ENCODE measurements around the gene FES.

FES gene

DNA sequence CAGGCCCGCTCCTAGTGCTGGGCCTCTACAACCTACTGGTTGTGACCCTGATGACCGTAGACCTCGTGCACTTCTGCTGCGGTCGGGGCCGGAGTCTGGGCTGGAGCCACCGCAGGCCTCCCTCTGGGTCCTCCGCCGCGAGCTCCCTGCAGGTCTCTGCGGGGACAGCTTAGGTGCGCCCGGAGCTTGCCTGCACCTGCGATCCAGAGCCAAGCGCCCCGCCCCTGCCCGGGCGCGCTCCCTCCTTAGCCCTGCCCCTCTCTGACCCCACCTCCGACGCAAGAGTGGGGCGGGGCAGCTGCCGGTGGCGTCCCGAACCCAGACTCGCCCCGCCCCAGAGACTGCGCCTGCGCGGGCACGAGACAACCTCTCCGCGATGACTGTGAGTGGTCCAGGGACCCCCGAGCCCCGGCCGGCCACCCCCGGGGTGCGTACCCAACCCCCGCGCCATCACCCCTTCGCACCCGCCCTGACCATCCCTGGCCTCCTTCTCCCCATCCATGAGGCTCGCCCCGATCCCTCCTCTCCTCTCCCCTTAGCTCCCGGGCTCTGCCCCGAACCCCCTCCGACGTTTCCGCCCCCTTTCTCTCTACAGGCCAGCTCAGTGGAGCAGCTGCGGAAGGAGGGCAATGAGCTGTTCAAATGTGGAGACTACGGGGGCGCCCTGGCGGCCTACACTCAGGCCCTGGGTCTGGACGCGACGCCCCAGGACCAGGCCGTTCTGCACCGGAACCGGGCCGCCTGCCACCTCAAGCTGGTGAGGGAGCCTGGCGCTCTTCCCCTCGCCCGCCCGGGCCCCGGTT is 50.8 kb downstream of the FES start, which contains the start of gene UNC45A:
Gene UNC45A (plus strand): TSS at position 337 of the 803 bp plus-strand sequence. CDS start 40 bp downstream, at position 377.
- peak; percentile 98 for DNase-seq (ENCODE audit: low spot score)
- in situ Hi-C loops (cut with MboI; ENCODE audit: low pct_unique_long_range_greater_than_20kb, low sequenced_read_pairs, unreplicated experiment): no loop called here
- TF ChIP-seq, protein P1, sequence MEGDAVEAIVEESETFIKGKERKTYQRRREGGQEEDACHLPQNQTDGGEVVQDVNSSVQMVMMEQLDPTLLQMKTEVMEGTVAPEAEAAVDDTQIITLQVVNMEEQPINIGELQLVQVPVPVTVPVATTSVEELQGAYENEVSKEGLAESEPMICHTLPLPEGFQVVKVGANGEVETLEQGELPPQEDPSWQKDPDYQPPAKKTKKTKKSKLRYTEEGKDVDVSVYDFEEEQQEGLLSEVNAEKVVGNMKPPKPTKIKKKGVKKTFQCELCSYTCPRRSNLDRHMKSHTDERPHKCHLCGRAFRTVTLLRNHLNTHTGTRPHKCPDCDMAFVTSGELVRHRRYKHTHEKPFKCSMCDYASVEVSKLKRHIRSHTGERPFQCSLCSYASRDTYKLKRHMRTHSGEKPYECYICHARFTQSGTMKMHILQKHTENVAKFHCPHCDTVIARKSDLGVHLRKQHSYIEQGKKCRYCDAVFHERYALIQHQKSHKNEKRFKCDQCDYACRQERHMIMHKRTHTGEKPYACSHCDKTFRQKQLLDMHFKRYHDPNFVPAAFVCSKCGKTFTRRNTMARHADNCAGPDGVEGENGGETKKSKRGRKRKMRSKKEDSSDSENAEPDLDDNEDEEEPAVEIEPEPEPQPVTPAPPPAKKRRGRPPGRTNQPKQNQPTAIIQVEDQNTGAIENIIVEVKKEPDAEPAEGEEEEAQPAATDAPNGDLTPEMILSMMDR (IDR thresholded peaks at IDR 0.05; ENCODE audit: extremely low read depth, insufficient read depth, missing control alignments): peak; percentile 5

DNA sequence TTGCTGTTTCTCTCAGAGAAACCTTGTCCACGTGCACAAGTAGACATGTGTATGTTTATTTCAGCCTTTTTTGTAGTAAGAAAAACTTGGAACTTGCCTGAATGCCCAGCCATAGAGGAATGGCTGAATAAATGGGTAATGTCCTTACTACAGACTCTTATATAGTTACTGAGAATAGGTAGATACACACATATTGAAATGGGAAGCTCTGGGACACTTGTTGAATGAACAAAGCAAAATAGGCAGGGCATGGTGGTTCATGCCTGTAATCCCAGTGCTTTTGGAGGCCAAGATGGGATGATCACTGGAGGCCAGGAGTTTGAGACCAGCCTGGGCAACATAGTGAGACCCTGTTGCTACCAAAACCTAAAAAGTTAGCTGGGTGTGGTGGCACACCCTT is 52.5 kb downstream of the FES start:
- in situ Hi-C loops (cut with MboI; ENCODE audit: low pct_unique_long_range_greater_than_20kb, low sequenced_read_pairs, unreplicated experiment): no loop called here
- TF ChIP-seq, protein P1 (IDR thresholded peaks at IDR 0.05; ENCODE audit: extremely low read depth, insufficient read depth, missing control alignments): no peak
- DNase-seq (ENCODE audit: low spot score): no peak

DNA sequence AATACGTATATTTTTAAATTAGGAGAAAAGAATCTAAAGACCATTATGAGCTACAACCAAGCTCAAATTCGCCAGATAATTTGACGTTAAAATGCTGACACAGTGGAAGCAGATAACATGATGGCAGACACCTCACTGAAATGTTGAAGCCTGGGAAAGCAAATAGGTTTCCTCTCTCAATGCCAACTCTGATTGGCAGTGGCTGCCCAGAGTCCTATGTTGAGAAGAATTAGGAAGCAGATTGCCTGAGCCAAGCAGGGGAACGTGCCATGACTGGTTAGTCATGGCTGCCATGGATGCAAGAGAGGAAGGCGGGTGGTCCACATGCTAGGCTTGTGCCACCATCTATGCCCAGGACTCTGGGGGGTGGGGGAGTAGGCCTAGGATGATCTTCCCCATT is 54.0 kb downstream of the FES start:
- in situ Hi-C loops (cut with MboI; ENCODE audit: low pct_unique_long_range_greater_than_20kb, low sequenced_read_pairs, unreplicated experiment): no loop called here

DNA sequence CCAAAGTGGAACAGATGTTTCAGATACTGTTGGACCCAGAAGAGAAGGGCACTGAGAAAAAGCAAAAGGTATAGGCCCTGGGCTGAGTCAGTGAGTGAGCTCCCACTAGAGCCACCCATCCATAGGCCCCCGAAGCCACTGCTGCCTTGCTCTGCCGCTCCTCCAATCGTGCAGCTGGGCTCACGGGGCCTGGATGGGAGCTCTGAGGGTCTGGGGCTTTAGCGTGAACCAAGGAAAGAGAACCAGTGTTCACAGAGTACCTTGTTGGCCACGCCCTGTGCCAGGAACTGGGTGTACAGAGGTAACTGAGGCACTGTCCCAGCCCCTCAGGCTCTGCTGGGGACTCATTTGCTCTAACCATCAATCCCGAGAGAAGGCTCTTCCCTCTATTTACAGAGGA is 55.5 kb downstream of the FES start:
- TF ChIP-seq, protein P1 (IDR thresholded peaks at IDR 0.05; ENCODE audit: extremely low read depth, insufficient read depth, missing control alignments): no peak
- in situ Hi-C loops (cut with MboI; ENCODE audit: low pct_unique_long_range_greater_than_20kb, low sequenced_read_pairs, unreplicated experiment): no loop called here
- DNase-seq (ENCODE audit: low spot score): no peak

More for the DNA sequence above, 54.0 kb downstream of the FES start:
- DNase-seq (ENCODE audit: low spot score): no peak
- TF ChIP-seq, protein P1 (IDR thresholded peaks at IDR 0.05; ENCODE audit: extremely low read depth, insufficient read depth, missing control alignments): no peak

DNA sequence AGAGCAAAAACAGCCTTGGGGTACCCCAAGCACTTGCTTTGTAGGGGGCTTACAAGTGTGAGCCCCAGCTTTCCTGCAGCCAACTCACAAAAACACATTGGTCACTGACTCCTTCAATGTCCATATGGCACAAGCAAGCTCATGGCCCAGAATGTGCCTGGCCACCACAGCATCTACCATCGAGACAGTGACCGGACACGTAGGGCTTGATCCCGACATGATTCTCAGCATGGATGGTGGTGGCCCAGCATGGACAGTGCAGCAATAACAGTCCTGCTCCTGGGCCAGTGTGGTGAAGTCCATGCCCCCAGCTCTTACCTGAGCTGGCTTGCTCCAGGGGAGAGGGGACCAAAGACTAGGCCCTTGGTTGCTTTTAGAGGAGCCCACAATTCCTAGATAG is 56.7 kb downstream of the FES start:
- no peak for DNase-seq (ENCODE audit: low spot score)

DNA sequence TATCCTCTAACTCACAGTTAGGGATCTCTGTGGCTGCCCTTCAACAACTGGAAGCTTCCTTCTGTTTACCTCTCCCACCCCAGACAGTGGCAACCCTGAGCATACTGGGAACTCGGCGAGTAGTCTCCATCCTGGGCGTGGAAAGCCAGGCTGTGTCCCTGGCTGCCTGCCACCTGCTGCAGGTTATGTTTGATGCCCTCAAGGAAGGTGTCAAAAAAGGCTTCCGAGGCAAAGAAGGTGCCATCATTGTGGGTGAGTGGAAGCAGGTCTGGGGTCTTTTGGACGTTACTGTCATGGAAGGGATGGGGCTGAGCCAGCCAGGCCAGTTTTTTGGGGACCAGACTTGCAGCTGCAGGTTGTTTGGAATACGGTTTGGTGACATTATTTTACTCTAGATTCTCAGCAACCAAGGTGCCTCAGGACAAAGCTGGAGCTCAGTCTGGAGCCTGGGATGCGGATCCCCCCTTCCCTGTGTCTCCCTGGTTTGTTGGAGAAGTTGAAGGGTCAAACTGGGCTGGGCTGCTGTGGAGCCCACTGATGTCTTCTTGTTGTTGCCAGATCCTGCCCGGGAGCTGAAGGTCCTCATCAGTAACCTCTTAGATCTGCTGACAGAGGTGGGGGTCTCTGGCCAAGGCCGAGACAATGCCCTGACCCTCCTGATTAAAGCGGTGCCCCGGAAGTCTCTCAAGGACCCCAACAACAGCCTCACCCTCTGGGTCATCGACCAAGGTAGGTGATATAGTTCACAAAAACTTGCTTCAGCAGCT is 58.2 kb downstream of the FES start:
- TF ChIP-seq, protein P1 (IDR thresholded peaks at IDR 0.05; ENCODE audit: extremely low read depth, insufficient read depth, missing control alignments): no peak
- DNase-seq (ENCODE audit: low spot score): no peak
- in situ Hi-C loops (cut with MboI; ENCODE audit: low pct_unique_long_range_greater_than_20kb, low sequenced_read_pairs, unreplicated experiment): no loop called here

More for the DNA sequence above, 56.7 kb downstream of the FES start:
- in situ Hi-C loops (cut with MboI; ENCODE audit: low pct_unique_long_range_greater_than_20kb, low sequenced_read_pairs, unreplicated experiment): no loop called here
- TF ChIP-seq, protein P1 (IDR thresholded peaks at IDR 0.05; ENCODE audit: extremely low read depth, insufficient read depth, missing control alignments): no peak

Measured in GM13977 (cell line).